ENCODE data around the gene FBXL16. TPM values are rescaled to one million over a fixed set of nuclear protein-coding genes. Genes with fewer than 3 reads are reported as not detected.
A peak's percentile ranks its signal among the peaks of the same experiment; 100 is the strongest.

Gene FBXL16
- total RNA-seq, 1 donor from 2014 or later, result 5.8 TPM

- Mint-ChIP-seq H3K4me1 (ENCODE audit: low read depth) (peaks cover 2% of the 10 kb centered on the region), H3K4me3 (ENCODE audit: low read depth) (no peak overlapping the region), H3K9me3 (no peaks in the 10 kb centered on the region), H3K36me3 (ENCODE audit: low read depth) (no peaks in the 10 kb centered on the region), H3K27ac (no peak overlapping the region), H3K27me3 (ENCODE audit: low read depth) (peaks cover 26% of the 10 kb centered on the region)
- DNase-seq (ENCODE audit: low spot score), result no peak
- intact Hi-C loops (cut with micrococcal nuclease), result no loop called here
Measured at GRCh38 chr16:708019-708418, 2.4 kb upstream of the FBXL16 start.

- H3K4me1 Mint-ChIP-seq (ENCODE audit: low read depth), result no peaks in the 10 kb centered on the region
- H3K4me3 Mint-ChIP-seq (ENCODE audit: low read depth), result no peak overlapping the region
- no peak overlapping the region for H3K27ac Mint-ChIP-seq
- intact Hi-C loops (cut with micrococcal nuclease), result no loop called here
- H3K36me3 Mint-ChIP-seq (ENCODE audit: low read depth), result no peaks in the 10 kb centered on the region
- no peaks in the 10 kb centered on the region for H3K9me3 Mint-ChIP-seq
- no peak for DNase-seq (ENCODE audit: low spot score)
- peaks cover 28% of the 10 kb centered on the region for H3K27me3 Mint-ChIP-seq (ENCODE audit: low read depth)
Measured at GRCh38 chr16:707062-707538, 1.5 kb upstream of the FBXL16 start.

- H3K9me3 Mint-ChIP-seq, result no peaks in the 10 kb centered on the region
- H3K4me3 Mint-ChIP-seq (ENCODE audit: low read depth), result no peak overlapping the region
- intact Hi-C loops (cut with micrococcal nuclease), result no loop called here
- DNase-seq (ENCODE audit: low spot score), result no peak
- no peaks in the 10 kb centered on the region for H3K36me3 Mint-ChIP-seq (ENCODE audit: low read depth)
- H3K27ac Mint-ChIP-seq, result no peak overlapping the region
- peaks cover 33% of the 10 kb centered on the region for H3K27me3 Mint-ChIP-seq (ENCODE audit: low read depth)
- no peaks in the 10 kb centered on the region for H3K4me1 Mint-ChIP-seq (ENCODE audit: low read depth)
Measured at GRCh38 chr16:706189-707061, 824 bp upstream of the FBXL16 start.

- H3K27ac Mint-ChIP-seq, result no peak overlapping the region
- H3K36me3 Mint-ChIP-seq (ENCODE audit: low read depth), result no peaks in the 10 kb centered on the region
- no peaks in the 10 kb centered on the region for H3K4me1 Mint-ChIP-seq (ENCODE audit: low read depth)
- intact Hi-C loops (cut with micrococcal nuclease), result no loop called here
- no peak for DNase-seq (ENCODE audit: low spot score)
- no peak overlapping the region for H3K4me3 Mint-ChIP-seq (ENCODE audit: low read depth)
- no peaks in the 10 kb centered on the region for H3K9me3 Mint-ChIP-seq
- H3K27me3 Mint-ChIP-seq (ENCODE audit: low read depth), result peaks cover 35% of the 10 kb centered on the region
Measured at GRCh38 chr16:704552-705380, 835 bp downstream of the FBXL16 start.

- H3K9me3 Mint-ChIP-seq, result no peaks in the 10 kb centered on the region
- H3K27ac Mint-ChIP-seq, result no peak overlapping the region
- no peaks in the 10 kb centered on the region for H3K4me1 Mint-ChIP-seq (ENCODE audit: low read depth)
- no peaks in the 10 kb centered on the region for H3K36me3 Mint-ChIP-seq (ENCODE audit: low read depth)
- intact Hi-C loops (cut with micrococcal nuclease), result no loop called here
- peaks cover 35% of the 10 kb centered on the region for H3K27me3 Mint-ChIP-seq (ENCODE audit: low read depth)
- no peak for DNase-seq (ENCODE audit: low spot score)
- H3K4me3 Mint-ChIP-seq (ENCODE audit: low read depth), result no peak overlapping the region
Measured at GRCh38 chr16:704047-704446, 1.6 kb downstream of the FBXL16 start.

GRCh38 chr16:703406-703805 is 2.2 kb downstream of the FBXL16 start:
- H3K4me1 Mint-ChIP-seq (ENCODE audit: low read depth), result no peaks in the 10 kb centered on the region
- H3K36me3 Mint-ChIP-seq (ENCODE audit: low read depth), result no peaks in the 10 kb centered on the region
- peaks cover 30% of the 10 kb centered on the region for H3K27me3 Mint-ChIP-seq (ENCODE audit: low read depth)
- DNase-seq (ENCODE audit: low spot score), result no peak
- no peak overlapping the region for H3K27ac Mint-ChIP-seq
- no peaks in the 10 kb centered on the region for H3K9me3 Mint-ChIP-seq
- intact Hi-C loops (cut with micrococcal nuclease), result no loop called here
- H3K4me3 Mint-ChIP-seq (ENCODE audit: low read depth), result no peak overlapping the region

- H3K36me3 Mint-ChIP-seq (ENCODE audit: low read depth), result no peaks in the 10 kb centered on the region
- peaks cover 22% of the 10 kb centered on the region for H3K27me3 Mint-ChIP-seq (ENCODE audit: low read depth)
- no peak overlapping the region for H3K27ac Mint-ChIP-seq
- intact Hi-C loops (cut with micrococcal nuclease), result no loop called here
- no peak overlapping the region for H3K4me3 Mint-ChIP-seq (ENCODE audit: low read depth)
- no peaks in the 10 kb centered on the region for H3K9me3 Mint-ChIP-seq
- no peaks in the 10 kb centered on the region for H3K4me1 Mint-ChIP-seq (ENCODE audit: low read depth)
- DNase-seq (ENCODE audit: low spot score), result no peak
Measured at GRCh38 chr16:702341-702740, 3.3 kb downstream of the FBXL16 start.

- no peaks in the 10 kb centered on the region for H3K4me1 Mint-ChIP-seq (ENCODE audit: low read depth)
- intact Hi-C loops (cut with micrococcal nuclease), result no loop called here
- no peak overlapping the region for H3K4me3 Mint-ChIP-seq (ENCODE audit: low read depth)
- no peaks in the 10 kb centered on the region for H3K9me3 Mint-ChIP-seq
- H3K27ac Mint-ChIP-seq, result no peak overlapping the region
- H3K27me3 Mint-ChIP-seq (ENCODE audit: low read depth), result peaks cover 13% of the 10 kb centered on the region
- H3K36me3 Mint-ChIP-seq (ENCODE audit: low read depth), result no peaks in the 10 kb centered on the region
- DNase-seq (ENCODE audit: low spot score), result peak; percentile 38
Measured at GRCh38 chr16:700684-701584, 4.7 kb downstream of the FBXL16 start.

GRCh38 chr16:698911-699671 is 6.5 kb downstream of the FBXL16 start:
- H3K27me3 Mint-ChIP-seq (ENCODE audit: low read depth), result peaks cover 13% of the 10 kb centered on the region
- H3K27ac Mint-ChIP-seq, result no peak overlapping the region
- H3K9me3 Mint-ChIP-seq, result no peaks in the 10 kb centered on the region
- H3K4me1 Mint-ChIP-seq (ENCODE audit: low read depth), result peaks cover 6% of the 10 kb centered on the region
- no peaks in the 10 kb centered on the region for H3K36me3 Mint-ChIP-seq (ENCODE audit: low read depth)
- intact Hi-C loops (cut with micrococcal nuclease), result no loop called here
- no peak overlapping the region for H3K4me3 Mint-ChIP-seq (ENCODE audit: low read depth)
- DNase-seq (ENCODE audit: low spot score), result no peak

- Mint-ChIP-seq H3K27me3 (ENCODE audit: low read depth) (peaks cover 15% of the 10 kb centered on the region), H3K4me1 (ENCODE audit: low read depth) (peaks cover 6% of the 10 kb centered on the region), H3K36me3 (ENCODE audit: low read depth) (peaks cover 3% of the 10 kb centered on the region), H3K4me3 (ENCODE audit: low read depth) (peak overlapping the region; percentile 76), H3K27ac (peak overlapping the region; percentile 46), H3K9me3 (no peaks in the 10 kb centered on the region)
- intact Hi-C loops (cut with micrococcal nuclease), result no loop called here
- peak; percentile 67 for DNase-seq (ENCODE audit: low spot score)
Measured at GRCh38 chr16:695355-696089, 10.1 kb downstream of the FBXL16 start.

GRCh38 chr16:694863-695354 is 10.7 kb downstream of the FBXL16 start:
- H3K27ac Mint-ChIP-seq, result no peak overlapping the region
- no peak overlapping the region for H3K4me3 Mint-ChIP-seq (ENCODE audit: low read depth)
- H3K36me3 Mint-ChIP-seq (ENCODE audit: low read depth), result peaks cover 6% of the 10 kb centered on the region
- H3K9me3 Mint-ChIP-seq, result no peaks in the 10 kb centered on the region
- intact Hi-C loops (cut with micrococcal nuclease), result no loop called here
- DNase-seq (ENCODE audit: low spot score), result no peak
- H3K4me1 Mint-ChIP-seq (ENCODE audit: low read depth), result peaks cover 6% of the 10 kb centered on the region
- peaks cover 15% of the 10 kb centered on the region for H3K27me3 Mint-ChIP-seq (ENCODE audit: low read depth)

Measured in activated T-helper 2 cell treated with anti-CD3 and anti-CD28 coated beads, Interferon-gamma antibody, Interleukin-2, Interleukin-4, amounts not matched to agents 10 μg/mL and 5 μg/mL and 100 μg/mL, durations not matched to agents 14 hours and 24 hours and 36 hours (primary cell).